Endothelial cell of umbilical vein (primary cell): ENCODE results near the gene PTGER2. TPM values are rescaled to one million over a fixed set of nuclear protein-coding genes. Genes with fewer than 3 reads are reported as not detected.

Experiments
- BruUV-seq: library from RNA; stranded (reverse); fragments of 400-500 nt; replicated peaks from 2 replicates; lab custom pipeline; 2021; lab: Mats Ljungman, UMichigan
- CTCF ChIA-PET: fragments of 300-600, 350-600 bp; sonication (Branson Sonifier 250); formaldehyde crosslinking; loops from one replicate; lab custom pipeline; 2021; ENCODE audit warnings: antibody characterized with exemption, inconsistent platforms; lab: Charles Lee
- POLR2A ChIA-PET: fragments of 300-600, 350-600 bp; sonication (Branson Sonifier 250); formaldehyde crosslinking; loops from one replicate; lab custom pipeline; 2021; ENCODE audit warnings: antibody characterized with exemption, inconsistent platforms; lab: Charles Lee
- DNase-seq: peaks from one replicate; pipeline ENCODE4 v3.0.0-alpha.2; 2011; ENCODE audit warnings: low read depth, low spot score
- FAIRE-seq: peaks from 2 replicates; lab custom pipeline; 2011; peaks lifted over from hg19 to GRCh38; lab: Jason Lieb, UNC
- H2AFZ ChIP-seq: 2 replicates; pipeline ENCODE4 v1.6.0; 2012; ENCODE audit warnings: low read depth, low read length, control low read depth, inconsistent platforms
- H3K27ac ChIP-seq: 2 replicates; pipeline ENCODE4 v1.5.1; 2011; ENCODE audit warnings: low read depth, mild to moderate bottlenecking, control low read depth, low read length, moderate library complexity; ENCODE audit not compliant: insufficient read depth
- H3K27me3 ChIP-seq, 2 experiments: 2 replicates each; pipeline versions ENCODE4 v1.6.0 to v1.6.1; 2011; ENCODE audit warnings: low read length in 2 of 2, mixed read lengths in 1 of 2; ENCODE audit not compliant: control insufficient read depth in 2 of 2, insufficient read depth in 2 of 2
- H3K36me3 ChIP-seq, 2 experiments: 2 replicates in 1 of 2; 3 replicates in 1 of 2; pipeline ENCODE4 v1.5.1; 2011; ENCODE audit warnings: low read length in 2 of 2, mild to moderate bottlenecking in 1 of 2, moderate library complexity in 1 of 2; ENCODE audit not compliant: control insufficient read depth in 2 of 2, insufficient read depth in 2 of 2; ENCODE audit errors: extremely low read depth in 1 of 2
- H3K4me1 ChIP-seq: 3 replicates; pipeline ENCODE4 v1.5.1; 2011; ENCODE audit warnings: mild to moderate bottlenecking, low read length; ENCODE audit not compliant: control insufficient read depth, insufficient read depth; ENCODE audit errors: extremely low read depth
- H3K4me2 ChIP-seq: 2 replicates; pipeline ENCODE4 v1.6.1; 2011; ENCODE audit warnings: low read length, control low read depth, mixed read lengths; ENCODE audit not compliant: insufficient read depth
- H3K4me3 ChIP-seq, 3 experiments: fragments of 200-600 bp in 1 of 3; sonication (generic), shearing (Covaris generic) in 1 of 3; replicated peaks in 1 of 3; 2 replicates each; pipeline ENCODE4 v1.5.1; 2011 to 2016; ENCODE audit warnings: control low read depth in 3 of 3, low read length in 3 of 3, mild to moderate bottlenecking in 2 of 3, inconsistent platforms in 1 of 3, low read depth in 1 of 3, moderate library complexity in 1 of 3; ENCODE audit not compliant: insufficient read depth in 1 of 3
- H3K79me2 ChIP-seq: 2 replicates; pipeline ENCODE4 v1.6.0; 2012; ENCODE audit warnings: low read length, inconsistent platforms; ENCODE audit not compliant: control insufficient read depth, insufficient read depth
- H3K9ac ChIP-seq: replicated peaks from 2 replicates; pipeline ENCODE3; 2011; ENCODE audit warnings: low read length, control low read depth; ENCODE audit not compliant: insufficient read depth; ENCODE audit errors: extremely low read depth
- H3K9me1 ChIP-seq: replicated peaks from 3 replicates; pipeline ENCODE4 v1.6.0; 2011; ENCODE audit warnings: mild to moderate bottlenecking, low read length; ENCODE audit not compliant: control insufficient read depth, insufficient read depth; ENCODE audit errors: extremely low read depth
- H3K9me3 ChIP-seq: replicated peaks from 2 replicates; pipeline ENCODE4 v1.5.1; 2012; ENCODE audit warnings: low read length, inconsistent platforms; ENCODE audit not compliant: control insufficient read depth, insufficient read depth
- H4K20me1 ChIP-seq: replicated peaks from 2 replicates; pipeline ENCODE3; 2011; ENCODE audit warnings: mild to moderate bottlenecking, low read length; ENCODE audit not compliant: control insufficient read depth, insufficient read depth; ENCODE audit errors: extremely low read depth
- EZH2 ChIP-seq: IDR thresholded peaks from 2 replicates; pipeline ENCODE4 v1.6.1; 2012; ENCODE audit warnings: borderline replicate concordance, low read depth, mild to moderate bottlenecking, moderate library complexity, low read length, inconsistent platforms; ENCODE audit not compliant: severe bottlenecking
- FOS ChIP-seq: IDR thresholded peaks from 2 replicates; pipeline ENCODE4 v1.6.1; 2011; ENCODE audit warnings: mild to moderate bottlenecking, low read length, moderate library complexity, borderline replicate concordance; ENCODE audit not compliant: insufficient read depth
- JUN ChIP-seq: IDR thresholded peaks from 2 replicates; pipeline ENCODE4 v1.6.1; 2011; ENCODE audit warnings: borderline replicate concordance, low read depth; ENCODE audit not compliant: insufficient read length, insufficient read depth
- MYC ChIP-seq: IDR thresholded peaks from one replicate; pipeline ENCODE4 v1.6.1; 2011; ENCODE audit warnings: mild to moderate bottlenecking, low read depth, low read length
- POLR2AphosphoS5 ChIP-seq: IDR thresholded peaks from 2 replicates; pipeline ENCODE4 v1.6.1; 2012; ENCODE audit warnings: low read depth, mild to moderate bottlenecking, control low read depth, low read length, moderate library complexity; ENCODE audit not compliant: insufficient read depth
- dilution Hi-C: fragments of 300-500 bp; cut with MboI; formaldehyde crosslinking; loops from one replicate; pipeline ENCODE4 v1.15.0; 2019; ENCODE audit warnings: low sequenced_read_pairs; ENCODE audit not compliant: extremely low pct_ligation_motif_present
- intact Hi-C: fragments of 100-400 bp; cut with micrococcal nuclease; formaldehyde crosslinking; loops from one replicate; pipeline ENCODE4 v1.10.0; 2022
- polyA plus RNA-seq, 4 experiments: library from polyadenylated mRNA; depleted of rRNA in 3 of 4; stranded (reverse) in 3 of 4; unstranded in 1 of 4; fragments of >200 nt; gene quantifications; 2 replicates each; pipeline versions ENCODE4 v1.2.1 to v1.2.3, GENCODE V29; 2011 to 2012; ENCODE audit warnings: missing spikeins in 1 of 4
- total RNA-seq: library from RNA; stranded (reverse); gene quantifications from 2 replicates; pipeline ENCODE4 v1.2.3, GENCODE V29; 2021
- TF ChIP-seq, protein P1 (sequence below): IDR thresholded peaks from 2 replicates; pipeline ENCODE4 v1.6.1; 2011; ENCODE audit not compliant: insufficient read depth, insufficient read length
- TF ChIP-seq, protein P2 (sequence below), 2 donors: IDR thresholded peaks; 1 replicate in 1 of 2; 2 replicates in 1 of 2; pipeline ENCODE4 v1.5.1; 2011; ENCODE audit warnings: low read length in 2 of 2, mild to moderate bottlenecking in 2 of 2, moderate library complexity in 2 of 2, control low read depth in 1 of 2, inconsistent platforms in 1 of 2, low read depth in 1 of 2; ENCODE audit not compliant: insufficient read depth in 1 of 2; ENCODE audit errors: extremely low read depth in 1 of 2

Gene PTGER2
- total and polyA plus RNA-seq, 2 donors (not counting 3 experiments of a cell fraction or from before 2014, with no cell fraction given), result not detected

DNA sequence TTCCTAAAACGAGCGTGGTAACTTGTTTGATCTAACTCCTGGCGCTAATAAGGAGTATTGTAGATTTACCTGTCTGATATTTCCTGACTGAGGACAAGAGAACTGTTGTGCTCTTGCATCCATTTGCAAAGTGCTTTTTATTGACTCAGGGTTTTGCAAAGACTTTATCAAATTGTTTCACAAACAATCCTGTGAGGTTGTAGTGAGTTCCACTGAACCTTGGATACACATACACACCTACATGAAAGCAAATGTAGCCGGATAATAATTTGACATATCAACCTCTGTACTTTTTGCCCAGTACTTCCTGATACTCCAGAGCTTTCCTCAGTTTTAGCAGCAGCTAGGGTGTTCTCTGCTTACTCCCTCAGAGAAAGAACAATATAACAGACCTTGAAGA, 6.7 kb upstream of the PTGER2 start:
- DNase-seq, result no peak

DNA sequence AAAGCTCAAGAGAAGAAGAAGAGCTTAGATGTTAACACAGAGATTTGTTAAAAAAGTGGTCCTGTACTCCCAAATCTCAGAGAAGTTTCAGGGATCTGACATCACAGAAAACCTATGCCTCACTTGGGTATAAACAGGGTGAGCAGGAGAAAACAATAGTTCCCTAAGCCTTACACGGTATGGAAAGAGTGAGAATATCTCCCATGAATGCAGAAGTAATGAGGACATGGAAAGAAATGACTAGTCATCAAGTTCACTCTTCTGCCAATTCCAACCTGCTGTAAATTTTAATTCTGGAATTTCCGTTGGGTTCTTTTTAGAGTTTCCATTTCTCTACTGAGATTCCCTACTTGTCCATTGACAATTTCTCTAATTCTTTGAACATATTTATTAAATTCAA, 6.2 kb upstream of the PTGER2 start:
- Histone ChIP-seq H3K27me3 (peaks cover 17 to 29% of the 10 kb centered on the region in 2 experiments), H3K79me2 (no peaks in the 10 kb centered on the region), H3K9me1 (no peaks in the 10 kb centered on the region), H3K9ac (no peak overlapping the region), H3K27ac (no peak overlapping the region), H3K4me1 (no peaks in the 10 kb centered on the region), H3K36me3 (no peaks in the 10 kb centered on the region), H3K4me2 (no peak overlapping the region), H2AFZ (no peak overlapping the region), H3K9me3 (no peaks in the 10 kb centered on the region), H3K4me3 (no peak overlapping the region), H4K20me1 (no peaks in the 10 kb centered on the region)
- intact Hi-C loops, result no loop called here
- FAIRE-seq (no peak), DNase-seq (no peak)
- no TSS peak for BruUV-seq
- TF ChIP-seq FOS (no peak), EZH2 (no peak), JUN (no peak), POLR2AphosphoS5 (no peak)
- TF ChIP-seq, protein P1, sequence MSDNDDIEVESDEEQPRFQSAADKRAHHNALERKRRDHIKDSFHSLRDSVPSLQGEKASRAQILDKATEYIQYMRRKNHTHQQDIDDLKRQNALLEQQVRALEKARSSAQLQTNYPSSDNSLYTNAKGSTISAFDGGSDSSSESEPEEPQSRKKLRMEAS, result no peak
- dilution Hi-C loops, result no loop called here
- POLR2A ChIA-PET, result no interaction called here
- CTCF ChIA-PET, result no interaction called here

More for the DNA sequence above, 6.7 kb upstream of the PTGER2 start:
- H3K4me3 ChIP-seq, result no peak overlapping the region
- H3K27me3 ChIP-seq, result peaks cover 17 to 24% of the 10 kb centered on the region in 2 experiments
- no peak for TF ChIP-seq MYC
- TF ChIP-seq, protein P2, sequence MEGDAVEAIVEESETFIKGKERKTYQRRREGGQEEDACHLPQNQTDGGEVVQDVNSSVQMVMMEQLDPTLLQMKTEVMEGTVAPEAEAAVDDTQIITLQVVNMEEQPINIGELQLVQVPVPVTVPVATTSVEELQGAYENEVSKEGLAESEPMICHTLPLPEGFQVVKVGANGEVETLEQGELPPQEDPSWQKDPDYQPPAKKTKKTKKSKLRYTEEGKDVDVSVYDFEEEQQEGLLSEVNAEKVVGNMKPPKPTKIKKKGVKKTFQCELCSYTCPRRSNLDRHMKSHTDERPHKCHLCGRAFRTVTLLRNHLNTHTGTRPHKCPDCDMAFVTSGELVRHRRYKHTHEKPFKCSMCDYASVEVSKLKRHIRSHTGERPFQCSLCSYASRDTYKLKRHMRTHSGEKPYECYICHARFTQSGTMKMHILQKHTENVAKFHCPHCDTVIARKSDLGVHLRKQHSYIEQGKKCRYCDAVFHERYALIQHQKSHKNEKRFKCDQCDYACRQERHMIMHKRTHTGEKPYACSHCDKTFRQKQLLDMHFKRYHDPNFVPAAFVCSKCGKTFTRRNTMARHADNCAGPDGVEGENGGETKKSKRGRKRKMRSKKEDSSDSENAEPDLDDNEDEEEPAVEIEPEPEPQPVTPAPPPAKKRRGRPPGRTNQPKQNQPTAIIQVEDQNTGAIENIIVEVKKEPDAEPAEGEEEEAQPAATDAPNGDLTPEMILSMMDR (IDR thresholded peaks at IDR 0.05; ENCODE audit: extremely low read depth in 1 of 2, insufficient read depth in 1 of 2, low read depth in 1 of 2, low read length in 2 of 2), result no peak
- H3K9me1 ChIP-seq, result no peaks in the 10 kb centered on the region
- ChIA-PET CTCF (no interaction called here), POLR2A (no interaction called here)
- H2AFZ ChIP-seq, result no peak overlapping the region
- intact Hi-C loops (no loop called here), dilution Hi-C loops (no loop called here)
- H3K4me1 ChIP-seq, result no peaks in the 10 kb centered on the region
- H3K79me2 ChIP-seq, result no peaks in the 10 kb centered on the region
- no peaks in the 10 kb centered on the region for H3K36me3 ChIP-seq
- no TSS peak for BruUV-seq
- H3K9ac ChIP-seq, result no peak overlapping the region
- FAIRE-seq, result no peak
- no peaks in the 10 kb centered on the region for H4K20me1 ChIP-seq
- no peaks in the 10 kb centered on the region for H3K9me3 ChIP-seq
- H3K4me2 ChIP-seq, result no peak overlapping the region
- H3K27ac ChIP-seq, result no peak overlapping the region
